Chondrocyte (in vitro differentiated cells): ENCODE data around the gene PLEKHM1. TPM values are rescaled to one million over a fixed set of nuclear protein-coding genes. Genes with fewer than 3 reads are reported as not detected.

ENCODE experiments used
- DNase-seq: peaks from one replicate; pipeline ENCODE4 v3.0.0; 2021; ENCODE audit warnings: mixed read lengths, low spot score
- H3K27ac Mint-ChIP-seq: one replicate; pipeline ENCODE4 v1.8.0; 2021; ENCODE audit warnings: mild to moderate bottlenecking, moderate library complexity, mixed read lengths; ENCODE audit not compliant: unreplicated experiment
- H3K27me3 Mint-ChIP-seq: 2 replicates; pipeline ENCODE4 v1.8.0; 2021; ENCODE audit warnings: low read depth, mixed read lengths
- H3K36me3 Mint-ChIP-seq: 2 replicates; pipeline ENCODE4 v1.8.0; 2021; ENCODE audit warnings: low read depth, mixed read lengths
- H3K4me1 Mint-ChIP-seq: 2 replicates; pipeline ENCODE4 v1.8.0; 2021; ENCODE audit warnings: low read depth, mild to moderate bottlenecking, mixed read lengths
- H3K4me3 Mint-ChIP-seq: one replicate; pipeline ENCODE4 v1.8.0; 2021; ENCODE audit warnings: mild to moderate bottlenecking, moderate library complexity, mixed read lengths; ENCODE audit not compliant: unreplicated experiment
- H3K9me3 Mint-ChIP-seq: 2 replicates; pipeline ENCODE4 v1.8.0; 2021; ENCODE audit warnings: low read depth, mixed read lengths
- total RNA-seq: library from RNA; stranded (reverse); gene quantifications from 3 replicates; pipeline ENCODE4 v1.2.1, GENCODE V29; 2021
- TF ChIP-seq, protein P1 (sequence below): fragments of 200-600 bp; sonication (generic); IDR thresholded peaks from 2 replicates; pipeline ENCODE4 v1.5.0; 2021; ENCODE audit warnings: antibody characterized with exemption, mild to moderate bottlenecking, moderate library complexity

PLEKHM1 gene
- total RNA-seq, 1 donor from 2014 or later, result 30.8 TPM

DNA sequence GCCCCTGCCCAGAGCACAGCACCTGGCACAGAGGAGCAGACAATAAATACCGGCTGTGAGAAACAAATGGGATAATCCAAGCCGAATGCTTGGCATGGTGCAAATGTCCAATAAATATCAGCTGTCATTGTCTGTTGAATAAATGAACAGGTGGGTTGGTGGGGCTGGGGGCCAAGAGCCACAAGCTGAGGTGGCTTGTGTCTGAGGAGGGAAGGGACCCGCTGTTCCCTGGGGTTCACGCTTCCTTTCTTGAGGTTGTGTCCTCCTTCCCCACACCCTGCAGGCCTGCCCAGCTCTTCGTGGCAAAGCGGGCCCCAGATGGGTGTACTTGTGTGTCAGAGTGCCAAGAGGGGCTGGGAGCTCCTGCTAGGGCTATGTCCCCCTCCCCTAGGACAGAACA is 96.4 kb downstream of the PLEKHM1 start:
- TF ChIP-seq, protein P1, sequence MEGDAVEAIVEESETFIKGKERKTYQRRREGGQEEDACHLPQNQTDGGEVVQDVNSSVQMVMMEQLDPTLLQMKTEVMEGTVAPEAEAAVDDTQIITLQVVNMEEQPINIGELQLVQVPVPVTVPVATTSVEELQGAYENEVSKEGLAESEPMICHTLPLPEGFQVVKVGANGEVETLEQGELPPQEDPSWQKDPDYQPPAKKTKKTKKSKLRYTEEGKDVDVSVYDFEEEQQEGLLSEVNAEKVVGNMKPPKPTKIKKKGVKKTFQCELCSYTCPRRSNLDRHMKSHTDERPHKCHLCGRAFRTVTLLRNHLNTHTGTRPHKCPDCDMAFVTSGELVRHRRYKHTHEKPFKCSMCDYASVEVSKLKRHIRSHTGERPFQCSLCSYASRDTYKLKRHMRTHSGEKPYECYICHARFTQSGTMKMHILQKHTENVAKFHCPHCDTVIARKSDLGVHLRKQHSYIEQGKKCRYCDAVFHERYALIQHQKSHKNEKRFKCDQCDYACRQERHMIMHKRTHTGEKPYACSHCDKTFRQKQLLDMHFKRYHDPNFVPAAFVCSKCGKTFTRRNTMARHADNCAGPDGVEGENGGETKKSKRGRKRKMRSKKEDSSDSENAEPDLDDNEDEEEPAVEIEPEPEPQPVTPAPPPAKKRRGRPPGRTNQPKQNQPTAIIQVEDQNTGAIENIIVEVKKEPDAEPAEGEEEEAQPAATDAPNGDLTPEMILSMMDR, result no peak
- Mint-ChIP-seq H3K27ac (no peak overlapping the region), H3K27me3 (peaks cover 12% of the 10 kb centered on the region), H3K9me3 (no peaks in the 10 kb centered on the region), H3K36me3 (no peaks in the 10 kb centered on the region), H3K4me1 (peaks cover 5% of the 10 kb centered on the region), H3K4me3 (no peak overlapping the region)
- no peak for DNase-seq

DNA sequence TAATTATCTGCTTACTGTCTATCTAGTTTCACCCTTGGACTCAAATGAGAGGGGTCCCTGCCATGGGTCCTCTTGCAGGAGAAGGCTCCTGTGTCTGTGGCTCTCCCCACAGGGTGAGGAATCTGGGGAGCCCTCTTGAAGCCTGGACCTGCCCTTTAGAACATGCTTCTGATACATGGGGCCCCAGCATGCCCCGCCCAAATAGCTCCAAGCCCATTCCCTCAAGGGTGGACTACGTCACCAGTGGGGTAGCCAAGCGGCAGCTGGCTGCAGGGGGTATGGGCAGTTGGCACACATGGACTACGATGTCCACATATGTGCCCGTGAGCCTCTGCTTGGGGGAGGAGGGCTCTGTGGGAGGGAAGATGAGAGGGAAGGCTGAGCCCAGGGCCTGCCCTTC is 97.1 kb downstream of the PLEKHM1 start:
- Mint-ChIP-seq H3K36me3 (no peaks in the 10 kb centered on the region), H3K4me1 (peaks cover 7% of the 10 kb centered on the region), H3K9me3 (no peaks in the 10 kb centered on the region), H3K27ac (no peak overlapping the region), H3K27me3 (peaks cover 17% of the 10 kb centered on the region), H3K4me3 (no peak overlapping the region)
- TF ChIP-seq, protein P1, result no peak
- DNase-seq, result no peak

DNA sequence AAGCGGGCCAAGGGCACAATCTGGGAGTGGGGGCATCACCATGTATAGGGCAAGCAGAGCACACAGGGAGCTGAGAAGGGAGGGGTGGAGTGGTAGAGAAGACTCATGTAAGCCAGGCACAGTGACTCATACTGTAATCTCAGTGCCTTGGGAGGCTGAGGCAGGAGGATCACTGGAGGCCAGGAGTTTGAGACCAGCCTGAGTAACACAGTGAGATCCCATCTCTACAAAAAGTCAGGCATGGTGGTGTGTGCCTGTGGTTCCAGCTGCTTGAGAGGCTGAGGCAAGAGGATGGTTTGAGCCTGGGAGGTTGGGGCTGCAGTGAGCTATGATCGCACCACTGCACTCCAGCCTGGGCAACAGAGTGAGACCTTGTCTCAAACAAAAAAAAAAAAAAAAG is 98.6 kb downstream of the PLEKHM1 start:
- no peaks in the 10 kb centered on the region for H3K9me3 Mint-ChIP-seq
- DNase-seq, result no peak
- TF ChIP-seq, protein P1, result no peak
- peaks cover 7% of the 10 kb centered on the region for H3K4me1 Mint-ChIP-seq
- no peak overlapping the region for H3K4me3 Mint-ChIP-seq
- H3K27me3 Mint-ChIP-seq, result peaks cover 23% of the 10 kb centered on the region
- H3K27ac Mint-ChIP-seq, result no peak overlapping the region
- no peaks in the 10 kb centered on the region for H3K36me3 Mint-ChIP-seq

DNA sequence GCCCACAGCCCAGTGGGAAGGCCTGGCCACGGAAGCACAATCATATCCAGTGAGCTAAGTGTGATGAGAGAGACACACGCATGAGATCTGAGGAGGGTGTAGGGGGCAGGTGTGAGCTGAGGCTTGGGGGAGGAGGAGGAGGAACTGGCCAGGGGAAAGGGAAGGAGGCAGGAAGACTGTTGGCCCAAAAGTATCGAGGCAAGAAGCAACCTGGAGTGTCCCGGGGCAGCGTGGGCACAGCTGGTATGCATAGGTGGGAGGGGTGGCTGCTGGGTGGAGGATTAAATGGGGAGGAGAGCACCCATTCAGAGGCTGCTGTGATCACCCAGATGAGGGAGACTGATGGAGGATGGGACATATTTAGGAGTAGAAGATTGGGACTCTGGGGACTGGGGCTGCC is 99.2 kb downstream of the PLEKHM1 start:
- H3K36me3 Mint-ChIP-seq, result no peaks in the 10 kb centered on the region
- H3K9me3 Mint-ChIP-seq, result no peaks in the 10 kb centered on the region
- no peak overlapping the region for H3K4me3 Mint-ChIP-seq
- H3K27me3 Mint-ChIP-seq, result peaks cover 23% of the 10 kb centered on the region
- TF ChIP-seq, protein P1, result no peak
- H3K27ac Mint-ChIP-seq, result no peak overlapping the region
- peaks cover 7% of the 10 kb centered on the region for H3K4me1 Mint-ChIP-seq
- no peak for DNase-seq

DNA sequence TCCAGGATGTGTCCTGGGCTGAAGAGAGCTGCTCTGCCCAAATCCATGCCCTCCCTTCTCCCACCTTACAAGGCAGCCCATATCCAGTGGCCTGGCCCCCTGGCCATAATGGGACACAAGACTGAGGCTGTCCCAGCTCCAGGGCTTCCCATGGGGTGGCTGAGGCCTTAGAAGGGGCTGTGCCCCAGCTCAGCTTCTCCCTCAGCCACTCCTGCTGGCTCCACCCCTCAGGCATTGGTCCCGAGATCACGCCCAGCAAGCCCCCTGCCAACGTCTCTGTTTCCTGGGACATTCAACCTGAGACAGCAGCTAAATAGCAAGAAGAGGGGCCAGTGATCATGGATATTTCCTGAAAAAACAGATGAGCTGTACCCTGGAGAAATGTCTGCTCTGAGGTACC is 101.2 kb downstream of the PLEKHM1 start:
- Mint-ChIP-seq H3K4me3 (no peak overlapping the region), H3K9me3 (no peaks in the 10 kb centered on the region), H3K36me3 (no peaks in the 10 kb centered on the region), H3K27me3 (peaks cover 23% of the 10 kb centered on the region), H3K4me1 (peaks cover 10% of the 10 kb centered on the region), H3K27ac (no peak overlapping the region)
- TF ChIP-seq, protein P1, result no peak
- no peak for DNase-seq
